Smooth muscle cell (in vitro differentiated cells): ENCODE results near the gene MARCKS. TPM values are rescaled to one million over a fixed set of nuclear protein-coding genes. Genes with fewer than 3 reads are reported as not detected.
"Not testable (repeated sequence)": the region's sequence is repeated elsewhere in the genome, so short reads cannot be mapped to it uniquely, and the experiment has no call there.

Experiments
- DNase-seq: peaks from one replicate; lab custom pipeline; 2025; ENCODE audit not compliant: unreplicated experiment; lab: John Stamatoyannopoulos, UW
- H2AFZ ChIP-seq: fragments of 200-600 bp; sonication (generic); 2 replicates; pipeline ENCODE4 v1.6.0; 2016; ENCODE audit warnings: antibody characterized with exemption, low read depth, mild to moderate bottlenecking
- H3F3A ChIP-seq: fragments of 200-600 bp; sonication (generic); 2 replicates; pipeline ENCODE4 v1.6.0; 2017; ENCODE audit warnings: antibody characterized with exemption, low read depth
- H3K27ac ChIP-seq: fragments of 200-600 bp; sonication (generic); 2 replicates; pipeline ENCODE4 v1.5.1; 2016; ENCODE audit warnings: low read depth, mild to moderate bottlenecking
- H3K27me3 ChIP-seq: fragments of 200-600 bp; sonication (generic); 2 replicates; pipeline ENCODE4 v1.6.1; 2016; ENCODE audit warnings: low read depth, mild to moderate bottlenecking
- H3K36me3 ChIP-seq: fragments of 200-600 bp; sonication (generic); 2 replicates; pipeline ENCODE4 v1.5.1; 2016; ENCODE audit warnings: low read depth
- H3K4me1 ChIP-seq: fragments of 200-600 bp; sonication (generic); 2 replicates; pipeline ENCODE4 v1.5.1; 2016; ENCODE audit warnings: low read depth
- H3K4me2 ChIP-seq: fragments of 200-600 bp; sonication (generic); 2 replicates; pipeline ENCODE4 v1.6.0; 2016; ENCODE audit warnings: mild to moderate bottlenecking
- H3K4me3 ChIP-seq: fragments of 200-600 bp; sonication (generic); 2 replicates; pipeline ENCODE4 v1.5.1; 2016; ENCODE audit warnings: mild to moderate bottlenecking
- H3K79me2 ChIP-seq: fragments of 200-600 bp; sonication (generic); 2 replicates; pipeline ENCODE4 v1.6.0; 2016; ENCODE audit warnings: low read depth, mild to moderate bottlenecking
- H3K9ac ChIP-seq: fragments of 200-600 bp; sonication (generic); 2 replicates; pipeline ENCODE4 v1.6.0; 2016; ENCODE audit warnings: low read depth
- H3K9me3 ChIP-seq: fragments of 200-600 bp; sonication (generic); replicated peaks from 2 replicates; pipeline ENCODE4 v1.5.1; 2016; ENCODE audit warnings: low read depth
- H4K20me1 ChIP-seq: fragments of 200-600 bp; sonication (generic); 2 replicates; pipeline ENCODE4 v1.6.0; 2016; ENCODE audit warnings: low read depth
- CTCF ChIP-seq: fragments of 200-600 bp; sonication (generic); IDR thresholded peaks from 2 replicates; pipeline ENCODE4 v1.5.1; 2017; ENCODE audit warnings: borderline replicate concordance, mild to moderate bottlenecking, antibody characterized with exemption; ENCODE audit not compliant: insufficient read depth, poor library complexity, severe bottlenecking
- WGBS: methylation state at CpG from one replicate; pipeline ENCODE4 v1.1.7; 2016; ENCODE audit warnings: low lambda C conversion rate; 5-methylcytosine and 5-hydroxymethylcytosine counted together
- polyA plus RNA-seq: library from polyadenylated mRNA; unstranded; fragments of >200 nt; fragmentation: Nextera tagmentation; extraction: Ambion mirVana; gene quantifications from 2 replicates; pipeline ENCODE4 v1.2.1, GENCODE V29; 2016
- total RNA-seq: library from RNA; depleted of rRNA; stranded (reverse); fragments of >200 nt; gene quantifications from 2 replicates; pipeline ENCODE4 v1.2.3, GENCODE V29; 2014

MARCKS gene
- total and polyA plus RNA-seq, 2 experiments from 2014 or later: 172 to 206 TPM

GRCh38 chr6:113909224-113909856 lies 52.2 kb downstream of the MARCKS start:
- no peak for DNase-seq
- no peak overlapping the region for H3K4me3 ChIP-seq
- H3K36me3 ChIP-seq: no peaks in the 10 kb centered on the region
- H3K27me3 ChIP-seq: no peaks in the 10 kb centered on the region
- no peaks in the 10 kb centered on the region for H3K9me3 ChIP-seq
- 27% methylated on average over 6 of the region's 6 CpGs for WGBS
- H3K79me2 ChIP-seq: no peaks in the 10 kb centered on the region
- H3K4me2 ChIP-seq: peak overlapping the region; percentile 76
- H3K9ac ChIP-seq: no peak overlapping the region
- no peaks in the 10 kb centered on the region for H4K20me1 ChIP-seq
- no peak overlapping the region for H3K27ac ChIP-seq
- TF ChIP-seq CTCF: peak; percentile 74
- no peaks in the 10 kb centered on the region for H3F3A ChIP-seq
- no peaks in the 10 kb centered on the region for H3K4me1 ChIP-seq
- H2AFZ ChIP-seq: no peak overlapping the region

- H3K4me3 ChIP-seq, H3K27ac ChIP-seq, DNase-seq, H3K79me2 ChIP-seq, H3K4me1 ChIP-seq, H3K27me3 ChIP-seq, H4K20me1 ChIP-seq, H3K36me3 ChIP-seq, H3K9me3 ChIP-seq, H3K9ac ChIP-seq, H2AFZ ChIP-seq, H3F3A ChIP-seq, H3K4me2 ChIP-seq: not testable (repeated sequence)
- 100% methylated on average over 1 of the region's 1 CpG for WGBS
These were observed 53.1 kb downstream of the MARCKS start for GRCh38 chr6:113910285-113910684.

Other genes with a start within 250 kb of the MARCKS start
- 192 and 228 TPM in 2 replicates for gene HDAC2, start 113.8 kb downstream of the MARCKS start, total RNA-seq
- gene HDAC2, start 113.8 kb downstream of the MARCKS start, polyA plus RNA-seq: 198 and 199 TPM in 2 replicates